HG03575 (cell line): ENCODE results near the gene PRKAR1B.

ENCODE experiments used
- ATAC-seq: cut with Tn5 transposase; IDR thresholded peaks from one replicate; pipeline ENCODE4 v1.9.1; 2021; ENCODE audit not compliant: unreplicated experiment, insufficient number of reproducible peaks, low FRiP score; ENCODE audit errors: extremely low read depth

Gene PRKAR1B

DNA sequence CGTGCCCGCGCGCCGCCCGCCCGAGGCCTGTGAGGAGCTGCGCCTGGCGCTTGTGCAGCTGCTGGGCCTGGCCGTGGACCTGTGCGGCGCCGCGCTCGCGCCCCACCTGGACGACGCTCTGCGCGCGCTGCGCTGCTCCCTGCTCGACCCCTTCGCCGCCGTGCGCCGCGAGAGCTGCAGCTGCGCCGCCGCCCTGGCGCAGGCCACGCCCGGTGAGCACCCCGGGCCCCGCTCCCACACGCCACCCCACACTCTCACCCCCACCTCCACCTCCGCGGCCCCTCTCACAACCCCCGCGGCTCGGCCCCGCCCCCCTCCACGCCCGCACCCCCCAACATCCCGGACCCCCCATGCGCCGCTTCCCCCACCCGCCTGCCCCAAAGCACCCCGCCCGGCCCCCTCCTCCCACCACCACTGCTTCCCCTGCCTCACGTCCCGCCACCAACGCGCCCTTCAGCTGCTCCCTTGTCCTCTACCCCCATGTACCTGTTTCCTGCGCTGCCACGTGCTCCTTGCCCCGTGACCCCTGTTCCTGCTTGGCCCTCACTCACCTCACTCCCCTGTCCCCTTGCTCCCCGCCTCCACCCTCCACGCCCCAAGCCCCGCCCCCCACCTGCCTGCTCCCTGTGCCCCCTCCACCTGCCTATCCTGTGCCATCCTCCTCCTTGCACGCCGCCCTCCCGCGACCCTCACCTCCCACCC, at the start of gene PRKAR1B:
PRKAR1B (minus strand) TSS at position 178 of the 702 bp plus-strand sequence. CDS start 15,776 bp downstream, outside the sequence.
- ATAC-seq = no peak

DNA sequence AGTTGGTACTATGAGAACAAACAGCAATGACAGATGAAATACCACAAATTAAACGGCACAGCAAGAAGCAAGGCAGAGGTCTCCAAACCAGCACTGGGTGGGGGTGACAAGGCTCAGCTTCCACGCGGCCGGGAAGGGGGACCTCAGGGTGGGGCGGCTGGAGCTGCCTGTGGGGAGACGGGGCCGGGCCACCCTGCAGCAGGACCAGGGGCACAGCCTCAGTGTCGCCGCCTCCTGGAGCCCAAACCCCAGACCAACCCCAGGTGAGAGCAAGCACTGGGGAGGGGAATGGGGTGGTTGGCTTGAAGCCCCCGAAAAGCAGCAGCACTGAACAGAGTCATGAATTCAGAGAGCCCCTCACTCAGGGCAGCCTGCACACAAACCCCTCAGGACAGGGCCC, 49.3 kb upstream of the PRKAR1B start:
- no peak for ATAC-seq

DNA sequence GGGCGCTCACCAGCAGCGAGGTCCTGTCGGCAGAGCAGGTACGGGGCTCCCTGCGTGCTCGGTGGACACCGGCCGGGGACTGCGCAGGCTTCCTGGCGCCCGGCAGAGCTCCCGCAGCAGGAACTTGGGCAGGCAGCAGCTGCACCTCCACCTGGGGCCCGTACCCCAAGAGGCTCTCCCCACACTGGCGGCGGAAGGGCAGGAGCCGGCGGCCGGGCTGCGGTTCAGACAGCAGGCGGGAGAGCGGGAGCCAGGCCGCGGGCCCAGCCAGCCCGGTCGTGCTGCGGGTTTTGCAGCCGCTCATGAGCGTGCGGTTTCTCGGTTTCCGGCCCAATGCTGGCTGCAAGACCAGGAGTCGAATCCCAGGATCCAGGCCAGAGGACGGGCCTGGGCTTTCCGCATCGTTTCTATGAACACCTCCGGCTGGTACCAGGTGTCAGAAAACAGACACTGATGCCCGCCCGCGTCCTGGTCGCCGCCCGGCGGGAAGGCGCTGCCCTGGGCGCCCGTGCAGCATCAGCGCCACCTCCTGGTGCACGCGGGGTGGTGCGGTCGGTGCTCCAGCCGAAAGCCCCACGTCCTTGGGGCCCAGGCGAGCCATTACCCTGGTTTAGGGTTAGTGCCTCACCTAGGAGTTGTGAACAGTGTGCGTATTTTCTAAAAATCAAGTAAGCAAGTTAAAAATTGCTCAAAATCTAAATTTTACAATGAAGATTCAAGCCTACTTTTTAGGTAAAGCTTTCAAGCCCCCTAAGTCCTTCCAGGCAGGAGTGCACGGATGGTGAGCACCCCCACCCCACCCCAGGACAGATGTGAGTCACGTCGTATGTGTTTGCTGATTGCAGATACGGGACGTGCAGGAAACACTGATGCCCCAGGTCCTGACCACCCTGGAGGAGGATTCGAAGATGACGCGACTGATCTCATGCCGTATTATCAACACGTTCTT, 47.4 kb upstream of the PRKAR1B start:
- no peak for ATAC-seq

DNA sequence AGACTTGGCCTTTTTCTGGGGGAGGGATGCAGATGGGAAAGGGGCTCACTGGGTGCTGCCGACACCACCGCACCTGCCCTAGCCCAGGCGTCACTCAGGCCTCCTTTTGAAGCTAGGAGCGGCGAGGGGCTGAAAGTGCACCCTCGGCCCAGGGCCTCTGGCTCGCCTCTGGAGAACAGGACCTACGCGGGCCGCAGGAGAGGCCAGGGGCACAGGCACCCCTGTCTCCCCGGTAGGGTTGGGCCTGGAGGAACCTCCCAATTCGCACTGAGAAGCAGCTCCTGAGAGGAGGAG, 46.5 kb upstream of the PRKAR1B start:
- ATAC-seq = no peak

DNA sequence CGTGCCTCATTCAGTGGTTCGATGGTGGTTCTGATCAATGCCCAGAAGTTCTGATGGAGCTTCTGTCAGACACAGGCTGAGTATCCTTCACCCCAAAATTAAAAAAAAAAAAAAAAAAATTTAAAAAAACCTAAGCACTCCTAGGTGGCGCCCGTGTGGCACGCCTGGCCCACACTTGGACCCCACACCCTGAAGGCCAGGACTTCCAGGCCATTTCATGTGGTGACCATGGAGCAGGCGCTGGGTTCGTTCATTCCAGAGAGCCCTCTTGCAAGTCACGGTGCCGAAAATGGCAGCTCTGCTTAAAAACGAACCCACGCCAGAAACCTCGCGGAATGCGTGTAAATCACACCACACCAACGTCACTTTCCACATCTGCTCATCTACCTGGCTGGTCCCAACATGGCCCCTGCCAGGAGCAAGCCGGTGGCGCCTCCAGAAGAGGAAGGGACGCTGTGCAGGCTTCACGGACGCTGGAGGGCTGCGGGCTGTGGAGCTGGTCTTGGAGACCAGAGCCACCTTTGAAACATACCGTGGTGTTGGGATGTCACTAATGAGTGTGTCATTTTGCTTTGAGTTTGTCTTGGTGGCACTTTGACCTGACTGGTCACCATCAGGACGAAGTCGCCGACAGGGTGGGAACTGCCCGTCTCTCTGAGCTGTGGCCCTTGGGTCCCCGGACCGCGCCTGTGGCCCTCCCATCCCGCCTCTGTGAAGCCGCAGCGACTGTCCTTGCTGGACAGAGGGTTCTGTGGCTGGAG, 46.0 kb upstream of the PRKAR1B start:
- ATAC-seq = no peak

DNA sequence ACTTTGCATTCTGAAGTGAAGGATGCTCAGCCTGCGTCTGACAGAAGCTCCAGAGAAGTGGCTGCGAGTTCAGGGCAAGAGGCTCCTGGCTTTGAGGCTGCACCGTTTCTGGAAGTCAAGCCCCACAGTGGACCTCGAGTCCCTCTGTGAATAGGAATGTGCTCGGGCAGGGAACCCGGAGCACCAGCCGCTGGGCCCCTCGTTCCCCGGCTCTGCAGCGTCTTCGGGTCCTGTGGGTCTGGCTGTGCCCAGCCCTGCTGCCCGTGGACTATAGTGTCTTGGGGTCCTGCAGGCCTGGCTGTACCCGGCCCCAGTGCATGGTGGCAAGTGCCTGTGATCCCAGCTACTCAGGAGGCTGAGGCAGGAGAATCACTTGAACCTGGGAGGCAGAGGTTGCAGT, 45.3 kb upstream of the PRKAR1B start:
- no peak for ATAC-seq

DNA sequence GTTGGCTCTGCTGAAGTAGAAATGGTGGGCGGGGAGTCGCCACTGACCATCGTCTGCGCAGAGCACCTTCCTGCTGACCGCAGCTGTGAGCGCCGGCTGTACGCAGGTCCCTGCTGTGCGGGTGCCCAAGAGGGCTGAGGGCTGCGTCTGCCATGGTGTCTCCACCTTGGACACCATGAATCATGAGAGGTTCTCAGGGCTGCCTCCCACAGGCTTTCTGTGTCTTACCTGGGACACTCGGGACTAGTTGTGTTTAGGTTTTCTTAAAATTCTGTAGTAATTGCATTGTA, 44.9 kb upstream of the PRKAR1B start:
- ATAC-seq = no peak

DNA sequence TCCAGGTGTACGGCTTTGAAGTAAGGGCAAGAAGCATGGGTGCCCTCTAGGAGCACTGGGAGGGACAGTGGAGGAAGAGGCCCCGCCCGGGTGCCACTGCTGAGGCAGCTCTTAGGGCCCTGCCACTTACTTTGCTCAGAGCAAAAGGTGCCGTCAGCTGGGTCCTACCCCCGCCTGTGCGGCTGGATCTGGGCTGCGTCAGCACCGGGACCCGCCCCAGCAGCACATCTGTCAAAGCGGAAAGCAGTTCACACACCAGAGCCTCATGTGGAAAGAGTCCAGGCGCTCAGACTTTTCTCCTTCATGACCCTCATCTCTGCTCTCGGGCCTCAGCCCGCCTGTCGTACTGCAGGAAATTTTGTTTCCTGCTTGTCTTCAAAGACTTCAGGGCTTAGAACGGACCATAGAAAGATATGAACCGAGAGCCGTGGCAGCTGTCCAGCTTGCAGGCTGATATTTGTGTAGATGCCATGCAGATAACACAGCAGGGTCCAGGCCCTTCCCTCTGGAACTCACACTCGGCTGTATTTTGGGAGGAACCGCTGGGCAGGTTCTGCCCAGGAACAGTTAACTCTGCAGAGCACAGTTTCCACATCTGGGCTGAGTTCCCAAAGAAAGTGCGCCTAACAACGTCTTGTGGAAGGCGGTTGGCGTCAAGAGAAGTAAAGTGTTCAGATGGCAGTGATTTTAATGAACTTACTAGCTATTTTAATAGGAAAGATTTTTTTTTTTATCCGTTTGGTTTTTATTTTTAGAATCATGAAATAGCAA, 44.3 kb upstream of the PRKAR1B start:
- no peak for ATAC-seq

DNA sequence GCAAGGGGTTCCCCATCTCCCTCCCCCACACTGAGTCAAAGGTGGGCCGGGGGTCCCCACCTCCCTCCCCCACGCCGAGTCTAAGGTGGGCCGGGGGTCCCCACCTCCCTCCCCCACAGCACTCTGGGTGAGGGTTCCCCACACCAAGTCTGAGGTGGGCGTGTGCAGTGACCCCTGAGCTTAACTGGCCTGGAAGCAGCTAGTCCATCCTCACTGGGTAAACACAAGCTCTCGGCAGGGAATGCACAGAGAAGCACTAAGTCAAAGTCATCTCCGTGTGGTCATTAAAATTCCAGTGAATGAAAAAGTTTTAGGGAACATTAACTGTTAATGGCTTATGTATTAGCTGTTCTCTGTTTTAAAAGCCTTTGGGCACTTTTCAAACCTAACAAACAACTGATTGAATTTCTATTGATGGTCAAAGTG, 43.7 kb upstream of the PRKAR1B start:
- no peak for ATAC-seq

DNA sequence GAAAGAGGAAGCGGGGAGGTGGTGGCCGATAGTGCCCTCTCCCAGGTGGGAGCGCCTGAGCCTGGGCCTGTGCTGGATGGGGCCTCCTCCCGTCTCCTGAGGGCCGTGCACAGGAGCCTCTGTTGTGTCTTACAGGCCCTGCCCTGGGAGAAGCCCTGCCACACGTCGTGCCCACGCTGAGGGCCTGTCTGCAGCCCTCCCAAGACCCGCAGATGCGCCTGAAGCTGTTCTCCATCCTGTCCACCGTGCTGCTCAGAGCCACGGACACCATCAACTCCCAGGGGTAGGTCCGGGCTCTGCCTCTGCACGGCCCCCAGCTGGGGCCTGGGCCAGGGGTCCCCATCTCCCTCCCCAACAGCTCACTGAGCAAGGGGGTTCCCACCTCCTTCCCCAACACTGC, 43.3 kb upstream of the PRKAR1B start:
- ATAC-seq = no peak

DNA sequence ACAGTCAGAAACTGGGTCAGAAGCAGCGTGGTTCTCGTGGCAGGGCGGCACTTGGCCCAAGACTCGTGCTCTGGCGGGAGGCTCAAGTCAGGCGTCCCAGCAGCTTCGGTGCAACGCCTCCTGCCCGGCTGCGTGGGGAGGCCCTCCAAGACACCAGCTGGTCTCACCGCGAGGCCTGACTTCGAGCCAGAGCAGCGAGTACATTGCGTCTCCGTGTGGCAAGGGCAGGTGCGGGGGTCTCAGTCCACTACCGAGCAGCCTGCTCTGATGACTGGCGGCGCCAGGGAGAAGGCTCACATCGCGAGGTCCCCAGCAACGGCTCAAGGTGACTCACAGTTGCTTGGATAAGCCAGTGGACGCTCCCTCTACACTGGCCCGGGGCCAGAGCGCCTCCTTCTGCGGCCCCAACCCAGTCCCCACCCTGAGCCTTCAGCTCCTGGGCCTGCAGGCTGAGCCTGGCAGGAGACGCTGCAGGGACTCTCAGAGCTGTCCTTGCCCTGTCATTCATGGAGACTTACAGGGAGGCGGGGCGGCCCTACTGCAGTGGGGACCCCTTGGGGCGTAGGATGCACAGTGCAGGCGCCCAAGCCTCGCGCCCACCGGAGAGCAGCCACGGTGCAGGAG, 41.9 kb upstream of the PRKAR1B start:
- no peak for ATAC-seq

DNA sequence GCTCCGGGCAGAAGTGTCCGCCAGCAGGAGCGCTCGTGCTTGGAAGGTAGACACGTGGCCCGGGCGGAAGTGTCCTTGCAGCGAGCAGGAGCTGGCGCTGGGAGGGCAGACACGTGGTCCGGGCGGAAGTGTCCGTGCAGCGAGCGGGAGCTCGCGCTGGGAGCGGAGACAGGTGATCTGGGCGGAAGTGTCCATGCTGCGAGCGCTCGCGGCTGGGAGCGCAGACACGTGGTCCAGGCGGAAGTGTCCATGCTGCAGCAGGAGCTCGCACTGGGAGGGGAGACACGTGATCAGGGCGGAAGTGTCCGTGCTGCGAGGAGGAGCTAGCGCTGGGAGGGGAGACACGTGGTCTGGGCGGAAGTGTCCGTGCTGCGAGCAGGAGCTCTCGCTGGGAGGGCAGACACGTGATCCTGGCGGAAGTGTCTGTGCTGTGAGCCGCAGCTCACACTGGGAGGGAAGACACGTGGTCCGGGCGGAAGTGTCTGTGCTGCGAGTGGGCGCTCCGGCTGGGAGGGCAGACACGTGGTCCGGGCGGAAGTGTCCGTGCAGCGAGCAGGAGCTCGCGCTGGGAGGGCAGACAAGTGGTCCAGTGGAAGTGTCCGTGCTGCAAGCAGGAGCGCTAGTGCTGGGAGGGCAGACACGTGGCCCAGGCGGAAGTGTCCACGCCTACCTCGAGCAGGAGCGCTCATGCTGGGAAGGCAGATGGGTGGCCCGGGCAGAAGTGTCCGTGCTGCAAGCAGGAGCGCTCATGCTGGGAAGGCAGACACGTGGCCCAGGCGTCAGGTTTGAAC, 41.1 kb upstream of the PRKAR1B start:
- ATAC-seq = no peak

DNA sequence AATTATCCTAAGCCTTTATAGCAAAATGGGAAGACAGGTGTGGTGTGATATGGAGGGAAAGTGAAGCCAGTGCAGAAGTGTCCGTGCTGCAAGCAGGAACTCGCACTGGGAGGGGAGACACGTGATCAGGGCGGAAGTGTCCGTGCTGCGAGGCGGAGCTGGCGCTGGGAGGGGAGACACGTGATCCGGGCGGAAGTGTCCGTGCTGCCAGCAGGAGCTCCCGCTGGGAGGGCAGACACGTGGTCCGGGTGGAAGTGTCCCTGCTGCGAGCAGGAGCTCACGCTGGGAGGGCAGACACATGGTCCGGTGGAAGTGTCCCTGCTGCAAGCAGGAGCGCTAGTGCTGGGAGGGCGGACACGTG, 40.5 kb upstream of the PRKAR1B start:
- no peak for ATAC-seq

DNA sequence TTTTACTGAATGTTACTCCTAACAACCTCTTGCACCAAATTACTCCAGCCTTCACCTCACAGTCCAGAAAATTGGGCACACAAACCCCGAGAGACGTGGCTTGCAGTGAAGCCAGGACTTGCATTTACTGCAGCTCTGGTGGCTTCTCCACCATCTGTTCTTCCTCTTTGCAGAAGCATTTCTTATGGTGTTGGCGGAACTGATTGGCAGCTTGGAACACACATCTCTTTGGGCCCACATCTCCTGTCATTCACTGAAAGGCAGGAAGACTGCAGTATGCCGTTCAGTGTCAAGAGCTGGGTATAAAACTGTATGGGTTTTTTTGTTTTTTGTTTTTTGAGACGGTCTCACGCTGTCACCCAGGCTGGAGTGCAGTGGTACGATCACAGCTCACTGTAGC, 38.3 kb upstream of the PRKAR1B start:
- ATAC-seq = no peak

DNA sequence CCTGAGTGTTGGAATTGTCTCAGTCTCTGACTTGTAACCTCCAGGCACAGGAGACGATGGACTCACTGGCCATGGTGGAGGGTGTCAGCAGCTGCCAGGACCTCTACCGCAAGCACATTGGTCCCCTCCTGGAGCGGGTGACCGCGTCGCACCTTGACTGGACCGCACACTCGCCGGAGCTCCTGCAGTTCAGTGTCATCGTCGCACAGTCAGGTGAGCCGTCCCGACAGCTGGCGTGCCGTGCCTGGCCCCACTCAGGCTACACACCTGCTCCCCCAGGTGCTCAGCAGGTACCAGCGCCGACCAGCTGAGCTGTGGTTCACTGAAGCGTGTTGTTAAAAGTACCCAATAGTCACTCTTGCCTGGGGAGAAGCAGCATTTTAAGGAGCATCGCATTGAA, 36.7 kb upstream of the PRKAR1B start:
- ATAC-seq = no peak

DNA sequence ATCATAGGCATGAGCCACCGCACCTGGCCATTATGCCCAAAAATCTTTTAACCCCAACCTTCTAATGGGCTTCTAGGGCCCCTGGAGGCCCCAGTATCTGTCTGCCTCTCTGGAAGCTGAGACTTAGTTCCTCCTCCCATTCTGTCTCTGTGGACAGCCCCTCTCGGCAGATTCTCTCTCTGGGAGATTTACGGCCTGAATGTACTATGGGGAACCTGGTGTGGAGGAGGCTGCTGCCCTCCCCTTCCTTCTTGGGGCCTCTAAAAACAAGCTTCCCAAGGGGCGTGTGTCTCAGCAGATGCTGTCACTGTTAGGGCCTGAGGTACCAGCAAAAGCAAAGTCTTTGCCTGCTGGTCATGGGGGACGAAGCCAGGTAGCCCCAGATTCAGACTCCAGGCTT, 35.8 kb upstream of the PRKAR1B start:
- ATAC-seq = no peak

DNA sequence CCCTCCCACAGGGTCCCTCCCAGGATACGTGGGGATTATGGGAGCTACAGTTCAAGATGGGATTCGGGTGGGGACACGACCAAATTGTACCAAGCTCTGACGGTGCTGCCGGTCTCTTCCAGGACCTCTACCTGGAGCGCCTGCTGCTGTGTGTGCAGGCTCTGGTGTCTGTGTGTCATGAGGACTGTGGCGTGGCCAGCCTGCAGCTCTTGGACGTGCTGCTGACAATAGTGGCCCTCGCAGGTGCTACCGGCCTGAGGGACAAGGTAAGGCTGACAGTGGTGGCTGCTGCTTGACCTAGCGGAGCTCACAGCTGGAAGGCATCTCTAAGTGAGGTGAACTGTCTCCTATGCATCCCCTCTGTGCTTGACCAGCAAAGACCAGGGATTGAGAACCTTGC, 34.5 kb upstream of the PRKAR1B start:
- no peak for ATAC-seq

DNA sequence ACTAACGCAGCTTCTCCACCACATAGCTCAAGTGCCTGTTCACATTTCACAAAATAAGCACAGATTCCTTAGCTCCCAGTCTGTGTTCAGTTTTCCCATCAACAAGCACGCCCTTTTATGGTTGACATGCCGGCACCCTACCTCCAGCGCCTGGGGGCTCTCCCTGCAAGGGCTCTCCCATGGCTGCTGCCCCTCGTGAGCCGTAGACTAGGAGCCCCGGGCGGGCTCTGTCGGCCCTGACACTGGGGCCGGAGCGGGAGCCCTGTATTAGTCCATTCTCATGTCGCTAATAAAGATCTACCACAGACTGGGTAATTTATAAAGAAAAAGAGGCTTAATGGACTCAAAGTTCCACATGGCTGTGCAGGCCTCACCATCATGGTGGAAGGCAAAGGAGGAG, 34.0 kb upstream of the PRKAR1B start:
- ATAC-seq = no peak
